HG03060 (cell line): ENCODE results near the gene PALM.

Experiments used
- ATAC-seq: cut with Tn5 transposase; IDR thresholded peaks from one replicate; pipeline ENCODE4 v1.9.1; 2021; ENCODE audit warnings: low read depth, moderate number of reproducible peaks; ENCODE audit not compliant: unreplicated experiment

Gene PALM

DNA sequence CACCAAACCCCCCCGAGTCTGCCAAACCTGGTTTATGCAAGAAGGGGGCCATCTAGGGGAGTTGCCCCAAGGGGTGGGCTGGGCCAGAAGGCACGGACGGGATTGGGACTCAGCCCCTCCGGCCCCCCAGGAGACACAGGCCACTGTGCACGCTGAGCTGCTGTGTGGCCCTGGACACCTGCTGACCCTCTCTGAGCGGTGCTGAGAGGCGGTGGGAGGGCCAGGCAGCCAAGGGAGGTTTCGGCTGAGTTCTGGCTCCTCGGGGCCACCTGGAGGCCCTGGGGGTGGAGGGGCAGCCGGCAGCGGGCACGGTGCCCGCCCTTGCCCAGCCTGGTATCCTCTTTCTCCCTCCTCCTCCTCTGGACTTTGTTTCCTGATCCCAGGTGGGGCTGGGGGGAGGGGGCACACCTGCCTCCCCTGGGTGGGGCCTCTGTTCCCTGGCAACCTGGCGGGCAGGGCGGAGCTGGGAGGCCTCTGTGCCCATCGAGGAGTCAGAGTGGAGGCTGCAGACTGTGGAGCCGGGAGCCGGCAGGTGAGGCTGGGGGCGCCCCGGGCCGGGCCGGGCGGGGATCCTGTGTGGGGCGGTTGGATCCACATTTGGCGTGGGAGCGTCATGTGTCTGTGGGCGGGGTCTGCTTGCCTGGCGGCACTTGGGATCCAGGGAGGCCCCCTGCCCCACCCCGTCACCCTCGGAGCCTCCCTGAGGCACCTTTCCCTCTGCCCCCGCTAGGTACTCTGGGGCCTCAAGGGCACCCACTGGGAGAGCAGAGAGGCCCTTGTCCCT lies 42.1 kb downstream of the PALM start, which contains the start of gene MISP:
MISP (plus strand) TSS at position 473 of the 784 bp plus-strand sequence. CDS start 5,835 bp downstream, outside the sequence.
- no peak for ATAC-seq

DNA sequence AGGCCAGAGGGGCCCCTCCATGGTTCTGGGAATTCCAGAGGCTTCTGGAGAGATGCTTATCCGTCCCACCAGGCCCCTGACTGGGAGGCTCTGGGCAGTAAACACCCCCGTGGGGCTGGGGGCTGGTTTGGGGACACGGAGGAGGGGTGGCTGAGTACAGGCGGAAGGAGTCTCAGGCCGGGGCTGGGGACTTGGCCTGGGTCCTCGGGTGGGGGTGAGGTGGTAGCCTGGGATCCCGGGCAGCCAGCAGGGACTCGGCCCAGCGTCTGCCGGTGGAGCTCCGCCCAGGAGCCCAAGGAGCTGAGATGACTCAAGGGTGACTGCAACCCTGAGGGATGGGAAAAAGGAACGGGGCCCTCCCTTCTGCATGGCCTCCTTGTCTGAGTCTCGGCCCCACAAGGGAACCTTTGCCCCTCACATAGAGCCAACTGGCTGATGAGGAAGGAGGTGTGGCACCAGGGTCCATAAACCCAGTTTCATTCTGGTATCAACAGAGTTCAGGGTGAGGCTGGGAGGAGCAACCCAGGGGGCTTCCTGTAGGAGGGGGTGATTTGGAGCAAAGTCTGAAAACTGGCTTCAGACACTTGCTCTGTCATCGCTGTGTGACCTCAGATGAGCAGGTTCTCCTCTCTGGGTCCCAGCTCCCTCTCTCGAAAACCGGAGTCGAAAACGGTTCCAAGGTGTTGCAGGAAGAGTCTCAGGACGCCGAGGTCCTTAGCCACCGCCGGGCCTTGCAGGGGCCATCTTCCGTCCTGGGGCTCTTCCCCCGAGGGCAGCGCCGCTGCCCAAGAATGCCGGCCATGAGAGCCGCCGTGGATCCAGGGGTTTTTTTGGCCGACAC lies 43.0 kb downstream of the PALM start:
- ATAC-seq, result no peak

DNA sequence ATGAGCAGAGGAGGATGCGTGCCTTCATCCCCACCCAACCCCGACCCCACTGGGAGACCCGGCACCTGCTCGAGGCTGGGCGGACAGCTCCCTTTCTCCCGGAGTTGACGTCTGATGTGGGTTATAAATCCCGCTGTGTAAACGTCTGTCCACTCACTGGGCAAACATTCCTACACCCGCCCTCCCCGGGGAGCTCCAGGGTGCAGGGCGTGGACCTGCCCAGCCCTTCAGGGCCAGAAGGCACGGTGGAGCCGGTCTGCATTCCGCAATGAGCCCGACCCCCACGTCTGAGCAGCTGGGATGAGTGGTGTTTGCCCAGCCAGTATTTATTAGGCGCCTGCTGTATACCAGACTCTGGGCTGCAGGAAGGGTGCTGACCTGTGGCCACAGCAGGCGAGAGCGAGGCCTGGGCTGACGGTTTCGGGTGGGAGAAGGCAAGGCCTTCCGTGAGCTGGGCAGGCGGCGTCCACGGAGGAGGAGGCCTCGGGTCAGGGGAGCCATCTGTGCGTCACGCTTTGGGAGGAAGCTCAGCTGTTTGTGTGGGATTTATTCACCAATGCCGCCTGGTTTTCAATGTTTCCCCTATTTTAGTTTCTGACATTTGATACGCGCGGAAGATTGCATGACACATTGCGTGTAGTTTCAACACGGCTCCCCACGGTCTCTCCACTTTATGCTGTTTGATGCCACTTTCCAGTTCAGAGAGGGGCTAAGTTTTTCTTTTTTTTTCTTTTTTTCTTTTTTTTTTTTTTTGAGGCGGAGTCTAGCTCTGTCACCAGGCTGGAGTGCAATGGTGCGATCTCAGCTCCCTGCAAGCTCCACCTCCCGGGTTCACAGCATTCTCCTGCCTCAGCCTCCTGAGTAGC lies 44.1 kb downstream of the PALM start:
- ATAC-seq, result no peak

- no peak for ATAC-seq
Measured at GRCh38 chr19:754530-754929, 45.8 kb downstream of the PALM start.

- no peak for ATAC-seq
Measured at GRCh38 chr19:755063-755462, 46.3 kb downstream of the PALM start.

DNA sequence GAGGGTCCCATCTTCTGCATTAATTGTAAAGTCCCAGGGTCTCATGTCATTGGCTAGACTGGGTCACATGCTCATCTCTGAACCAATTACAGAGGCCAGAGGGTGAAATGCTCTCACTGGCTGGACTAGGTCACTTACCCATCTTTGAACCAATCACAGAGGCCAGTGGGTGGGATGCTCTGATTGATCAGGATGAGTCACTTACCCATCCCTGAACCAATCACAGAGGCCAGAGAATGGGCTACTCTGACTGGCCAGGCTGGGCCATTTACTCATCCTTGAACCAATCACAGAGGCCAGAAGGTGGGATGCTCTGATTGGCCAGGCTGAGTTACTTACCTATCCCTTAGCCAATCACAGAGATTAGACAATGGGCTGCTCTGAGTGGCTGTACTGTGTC lies 47.5 kb downstream of the PALM start:
- ATAC-seq, result no peak

GRCh38 chr19:756821-757688 lies 48.3 kb downstream of the PALM start:
- ATAC-seq, result no peak

DNA sequence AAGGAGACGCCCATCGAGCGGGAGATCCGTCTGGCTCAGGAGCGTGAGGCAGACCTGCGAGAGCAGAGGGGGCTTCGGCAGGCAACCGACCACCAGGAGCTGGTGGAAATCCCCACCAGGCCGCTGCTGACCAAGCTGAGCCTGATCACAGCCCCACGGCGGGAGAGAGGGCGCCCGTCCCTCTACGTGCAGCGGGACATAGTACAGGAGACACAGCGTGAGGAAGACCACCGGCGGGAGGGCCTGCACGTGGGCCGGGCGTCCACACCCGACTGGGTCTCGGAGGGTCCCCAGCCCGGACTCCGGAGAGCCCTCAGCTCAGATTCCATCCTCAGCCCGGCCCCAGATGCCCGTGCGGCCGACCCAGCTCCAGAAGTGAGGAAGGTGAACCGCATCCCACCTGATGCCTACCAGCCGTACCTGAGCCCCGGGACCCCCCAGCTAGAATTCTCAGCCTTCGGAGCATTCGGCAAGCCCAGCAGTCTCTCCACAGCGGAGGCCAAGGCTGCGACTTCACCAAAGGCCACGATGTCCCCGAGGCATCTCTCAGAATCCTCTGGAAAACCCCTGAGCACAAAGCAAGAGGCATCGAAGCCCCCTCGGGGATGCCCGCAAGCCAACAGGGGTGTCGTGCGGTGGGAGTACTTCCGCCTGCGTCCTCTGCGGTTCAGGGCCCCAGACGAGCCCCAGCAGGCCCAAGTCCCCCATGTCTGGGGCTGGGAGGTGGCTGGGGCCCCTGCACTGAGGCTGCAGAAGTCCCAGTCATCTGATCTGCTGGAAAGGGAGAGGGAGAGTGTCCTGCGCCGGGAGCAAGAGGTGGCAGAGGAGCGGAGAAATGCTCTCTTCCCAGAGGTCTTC lies 49.3 kb downstream of the PALM start:
- no peak for ATAC-seq

DNA sequence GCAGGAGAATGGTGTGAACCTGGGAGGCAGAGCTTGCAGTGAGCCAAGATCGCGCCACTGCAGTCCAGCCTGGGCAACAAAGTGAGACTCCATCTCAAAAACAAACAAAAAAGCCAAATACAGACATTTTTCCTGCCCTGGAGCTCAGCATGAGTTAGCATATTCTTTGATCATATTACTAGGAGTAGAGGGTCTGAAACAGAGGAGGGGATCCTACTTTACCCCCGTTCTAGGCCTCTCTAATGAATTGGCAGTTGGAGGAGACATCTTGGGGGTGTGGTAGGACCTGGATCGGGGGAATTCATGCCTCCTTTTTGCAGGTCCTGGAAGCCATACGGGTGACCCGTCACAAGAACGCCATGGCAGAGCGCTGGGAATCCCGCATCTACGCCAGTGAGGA lies 54.4 kb downstream of the PALM start:
- ATAC-seq, result no peak

GRCh38 chr19:763869-764268 lies 55.1 kb downstream of the PALM start:
- ATAC-seq, result no peak

GRCh38 chr19:764301-764700 lies 55.6 kb downstream of the PALM start:
- ATAC-seq, result no peak

- no peak for ATAC-seq
Measured at GRCh38 chr19:765179-765738, 56.5 kb downstream of the PALM start.

GRCh38 chr19:768424-768823 lies 59.7 kb downstream of the PALM start:
- no peak for ATAC-seq

DNA sequence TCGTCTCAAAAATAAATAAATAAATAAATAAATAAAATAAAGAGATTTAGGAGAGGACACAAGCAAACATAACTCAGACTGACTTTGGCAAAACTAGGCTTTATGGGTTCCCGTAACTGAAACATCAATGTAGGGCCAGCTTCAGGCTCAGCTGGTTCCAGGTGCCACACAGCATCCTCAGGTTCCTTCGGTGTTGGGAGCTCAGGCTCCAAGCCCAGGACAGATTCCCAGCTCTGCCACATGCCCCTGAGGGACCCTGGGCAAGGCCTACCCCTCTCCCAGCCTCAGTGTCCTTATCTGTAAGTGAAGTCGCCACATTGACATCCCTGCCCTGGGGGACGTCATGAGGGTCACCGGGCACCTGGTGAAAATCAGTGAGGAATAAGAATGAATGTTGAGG lies 60.9 kb downstream of the PALM start:
- no peak for ATAC-seq

DNA sequence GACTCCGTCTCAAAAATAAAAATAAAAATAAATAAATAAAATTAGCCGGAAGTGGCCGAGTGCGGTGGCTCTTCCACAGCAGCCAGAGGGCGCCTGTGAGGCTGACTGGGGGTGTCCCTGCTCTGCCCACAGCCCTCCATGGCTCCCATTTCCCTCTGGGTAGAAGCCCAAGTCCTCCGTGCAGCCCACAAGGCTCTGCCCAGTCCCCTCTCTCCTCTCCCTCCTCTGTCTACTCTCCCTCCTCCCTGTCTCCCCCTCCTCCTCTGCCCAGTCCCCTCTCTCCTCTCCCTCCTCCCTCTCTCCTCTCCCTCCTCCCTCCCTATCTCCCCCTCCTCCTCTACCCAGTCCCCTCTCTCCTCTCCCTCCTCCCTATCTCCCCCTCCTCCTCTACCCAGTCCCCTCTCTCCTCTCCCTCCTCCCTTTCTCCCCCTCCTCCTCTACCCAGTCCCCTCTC lies 62.6 kb downstream of the PALM start:
- no peak for ATAC-seq

- ATAC-seq, result no peak
Measured at GRCh38 chr19:772063-772462, 63.3 kb downstream of the PALM start.

- no peak for ATAC-seq
Measured at GRCh38 chr19:772730-773436, 64.1 kb downstream of the PALM start.

GRCh38 chr19:776549-776948 lies 67.8 kb downstream of the PALM start:
- ATAC-seq, result no peak
